Endothelial cell of umbilical vein (primary cell): ENCODE measurements around the gene HSBP1. TPM values are rescaled to one million over a fixed set of nuclear protein-coding genes. Genes with fewer than 3 reads are reported as not detected.

ENCODE experiments used
- BruUV-seq: library from RNA; stranded (reverse); fragments of 400-500 nt; replicated peaks from 2 replicates; lab custom pipeline; 2021; lab: Mats Ljungman, UMichigan
- CTCF ChIA-PET: fragments of 300-600, 350-600 bp; sonication (Branson Sonifier 250); formaldehyde crosslinking; loops from one replicate; lab custom pipeline; 2021; ENCODE audit warnings: antibody characterized with exemption, inconsistent platforms; lab: Charles Lee
- POLR2A ChIA-PET: fragments of 300-600, 350-600 bp; sonication (Branson Sonifier 250); formaldehyde crosslinking; loops from one replicate; lab custom pipeline; 2021; ENCODE audit warnings: antibody characterized with exemption, inconsistent platforms; lab: Charles Lee
- DNase-seq: peaks from one replicate; pipeline ENCODE4 v3.0.0-alpha.2; 2011; ENCODE audit warnings: low read depth, low spot score
- FAIRE-seq: peaks from 2 replicates; lab custom pipeline; 2011; peaks lifted over from hg19 to GRCh38; lab: Jason Lieb, UNC
- H2AFZ ChIP-seq: 2 replicates; pipeline ENCODE4 v1.6.0; 2012; ENCODE audit warnings: low read depth, low read length, control low read depth, inconsistent platforms
- H3K27ac ChIP-seq: 2 replicates; pipeline ENCODE4 v1.5.1; 2011; ENCODE audit warnings: low read depth, mild to moderate bottlenecking, control low read depth, low read length, moderate library complexity; ENCODE audit not compliant: insufficient read depth
- H3K27me3 ChIP-seq, 2 experiments: 2 replicates each; pipeline versions ENCODE4 v1.6.0 to v1.6.1; 2011; ENCODE audit warnings: low read length in 2 of 2, mixed read lengths in 1 of 2; ENCODE audit not compliant: control insufficient read depth in 2 of 2, insufficient read depth in 2 of 2
- H3K36me3 ChIP-seq, 2 experiments: 2 replicates in 1 of 2; 3 replicates in 1 of 2; pipeline ENCODE4 v1.5.1; 2011; ENCODE audit warnings: low read length in 2 of 2, mild to moderate bottlenecking in 1 of 2, moderate library complexity in 1 of 2; ENCODE audit not compliant: control insufficient read depth in 2 of 2, insufficient read depth in 2 of 2; ENCODE audit errors: extremely low read depth in 1 of 2
- H3K4me1 ChIP-seq: 3 replicates; pipeline ENCODE4 v1.5.1; 2011; ENCODE audit warnings: mild to moderate bottlenecking, low read length; ENCODE audit not compliant: control insufficient read depth, insufficient read depth; ENCODE audit errors: extremely low read depth
- H3K4me2 ChIP-seq: 2 replicates; pipeline ENCODE4 v1.6.1; 2011; ENCODE audit warnings: low read length, control low read depth, mixed read lengths; ENCODE audit not compliant: insufficient read depth
- H3K4me3 ChIP-seq, 3 experiments: fragments of 200-600 bp in 1 of 3; sonication (generic), shearing (Covaris generic) in 1 of 3; replicated peaks in 1 of 3; 2 replicates each; pipeline ENCODE4 v1.5.1; 2011 to 2016; ENCODE audit warnings: control low read depth in 3 of 3, low read length in 3 of 3, mild to moderate bottlenecking in 2 of 3, inconsistent platforms in 1 of 3, low read depth in 1 of 3, moderate library complexity in 1 of 3; ENCODE audit not compliant: insufficient read depth in 1 of 3
- H3K79me2 ChIP-seq: 2 replicates; pipeline ENCODE4 v1.6.0; 2012; ENCODE audit warnings: low read length, inconsistent platforms; ENCODE audit not compliant: control insufficient read depth, insufficient read depth
- H3K9ac ChIP-seq: replicated peaks from 2 replicates; pipeline ENCODE3; 2011; ENCODE audit warnings: low read length, control low read depth; ENCODE audit not compliant: insufficient read depth; ENCODE audit errors: extremely low read depth
- H3K9me1 ChIP-seq: replicated peaks from 3 replicates; pipeline ENCODE4 v1.6.0; 2011; ENCODE audit warnings: mild to moderate bottlenecking, low read length; ENCODE audit not compliant: control insufficient read depth, insufficient read depth; ENCODE audit errors: extremely low read depth
- H3K9me3 ChIP-seq: replicated peaks from 2 replicates; pipeline ENCODE4 v1.5.1; 2012; ENCODE audit warnings: low read length, inconsistent platforms; ENCODE audit not compliant: control insufficient read depth, insufficient read depth
- H4K20me1 ChIP-seq: replicated peaks from 2 replicates; pipeline ENCODE3; 2011; ENCODE audit warnings: mild to moderate bottlenecking, low read length; ENCODE audit not compliant: control insufficient read depth, insufficient read depth; ENCODE audit errors: extremely low read depth
- EZH2 ChIP-seq: IDR thresholded peaks from 2 replicates; pipeline ENCODE4 v1.6.1; 2012; ENCODE audit warnings: borderline replicate concordance, low read depth, mild to moderate bottlenecking, moderate library complexity, low read length, inconsistent platforms; ENCODE audit not compliant: severe bottlenecking
- FOS ChIP-seq: IDR thresholded peaks from 2 replicates; pipeline ENCODE4 v1.6.1; 2011; ENCODE audit warnings: mild to moderate bottlenecking, low read length, moderate library complexity, borderline replicate concordance; ENCODE audit not compliant: insufficient read depth
- GATA2 ChIP-seq: IDR thresholded peaks from 2 replicates; pipeline ENCODE4 v1.7.0; 2011; ENCODE audit warnings: low read depth, mild to moderate bottlenecking, moderate library complexity, mixed read lengths, low read length; ENCODE audit not compliant: insufficient read length, insufficient read depth
- JUN ChIP-seq: IDR thresholded peaks from 2 replicates; pipeline ENCODE4 v1.6.1; 2011; ENCODE audit warnings: borderline replicate concordance, low read depth; ENCODE audit not compliant: insufficient read length, insufficient read depth
- MYC ChIP-seq: IDR thresholded peaks from one replicate; pipeline ENCODE4 v1.6.1; 2011; ENCODE audit warnings: mild to moderate bottlenecking, low read depth, low read length
- POLR2A ChIP-seq: IDR thresholded peaks from 2 replicates; pipeline ENCODE4 v1.6.1; 2012; ENCODE audit warnings: low read depth, mild to moderate bottlenecking, control low read depth, low read length
- POLR2AphosphoS5 ChIP-seq: IDR thresholded peaks from 2 replicates; pipeline ENCODE4 v1.6.1; 2012; ENCODE audit warnings: low read depth, mild to moderate bottlenecking, control low read depth, low read length, moderate library complexity; ENCODE audit not compliant: insufficient read depth
- dilution Hi-C: fragments of 300-500 bp; cut with MboI; formaldehyde crosslinking; loops from one replicate; pipeline ENCODE4 v1.15.0; 2019; ENCODE audit warnings: low sequenced_read_pairs; ENCODE audit not compliant: extremely low pct_ligation_motif_present
- intact Hi-C: fragments of 100-400 bp; cut with micrococcal nuclease; formaldehyde crosslinking; loops from one replicate; pipeline ENCODE4 v1.10.0; 2022
- polyA plus RNA-seq, 4 experiments: library from polyadenylated mRNA; depleted of rRNA in 3 of 4; stranded (reverse) in 3 of 4; unstranded in 1 of 4; fragments of >200 nt; gene quantifications; 2 replicates each; pipeline versions ENCODE4 v1.2.1 to v1.2.3, GENCODE V29; 2011 to 2012; ENCODE audit warnings: missing spikeins in 1 of 4
- total RNA-seq: library from RNA; stranded (reverse); gene quantifications from 2 replicates; pipeline ENCODE4 v1.2.3, GENCODE V29; 2021
- TF ChIP-seq, protein P1 (sequence below): IDR thresholded peaks from 2 replicates; pipeline ENCODE4 v1.6.1; 2011; ENCODE audit not compliant: insufficient read depth, insufficient read length
- TF ChIP-seq, protein P2 (sequence below), 2 donors: IDR thresholded peaks; 1 replicate in 1 of 2; 2 replicates in 1 of 2; pipeline ENCODE4 v1.5.1; 2011; ENCODE audit warnings: low read length in 2 of 2, mild to moderate bottlenecking in 2 of 2, moderate library complexity in 2 of 2, control low read depth in 1 of 2, inconsistent platforms in 1 of 2, low read depth in 1 of 2; ENCODE audit not compliant: insufficient read depth in 1 of 2; ENCODE audit errors: extremely low read depth in 1 of 2

The HSBP1 gene
- total and polyA plus RNA-seq, 2 donors (not counting 3 experiments of a cell fraction or from before 2014, with no cell fraction given): 40.8 to 136 TPM

DNA sequence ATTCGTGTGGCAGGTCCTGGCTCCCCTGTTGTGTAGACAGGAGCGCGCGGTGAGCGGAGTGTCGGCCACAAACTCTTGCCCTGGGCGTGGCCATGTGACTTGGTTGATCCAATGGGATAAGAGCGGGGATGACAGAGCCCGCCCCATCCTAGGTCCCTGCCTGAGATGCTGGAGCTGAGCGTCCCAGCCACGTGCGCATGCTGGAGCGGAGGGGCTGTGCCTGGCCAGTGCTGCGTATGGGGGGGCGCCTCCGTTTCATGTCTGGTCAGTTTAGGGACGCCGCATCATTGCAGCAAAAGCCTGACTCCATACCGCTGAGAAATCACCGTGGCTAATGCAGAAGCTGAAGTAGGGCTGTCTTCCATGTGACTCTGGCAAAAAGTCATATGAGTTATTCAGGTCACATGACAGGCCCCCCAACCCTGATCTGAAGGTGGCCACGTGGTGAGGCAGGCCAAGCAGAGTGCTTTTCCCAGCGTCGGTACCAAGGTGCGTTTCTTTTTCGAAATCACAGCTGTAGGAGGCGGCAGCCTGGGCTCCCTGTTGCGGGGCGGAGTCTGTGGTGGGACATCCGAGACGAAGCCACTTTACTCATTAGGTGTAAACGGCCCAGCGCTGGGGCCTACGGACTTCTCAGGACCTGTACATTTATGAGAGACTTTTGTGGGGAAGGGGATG, 22.5 kb downstream of the HSBP1 start:
- CTCF ChIA-PET: no interaction called here
- Histone ChIP-seq H3K9ac (no peak overlapping the region), H3K4me2 (no peak overlapping the region), H3K4me3 (no peak overlapping the region), H3K9me1 (no peaks in the 10 kb centered on the region), H3K4me1 (peaks cover 3% of the 10 kb centered on the region), H3K79me2 (no peaks in the 10 kb centered on the region), H3K36me3 (no peaks in the 10 kb centered on the region), H3K27me3 (peaks cover 0 to 2% of the 10 kb centered on the region in 2 experiments), H3K9me3 (no peaks in the 10 kb centered on the region), H2AFZ (no peak overlapping the region), H3K27ac (no peak overlapping the region), H4K20me1 (no peaks in the 10 kb centered on the region)
- dilution Hi-C loops (no loop called here), intact Hi-C loops (no loop called here)
- TF ChIP-seq GATA2 (no peak), FOS (no peak), POLR2AphosphoS5 (no peak), EZH2 (no peak), JUN (no peak), MYC (no peak), POLR2A (no peak)
- TF ChIP-seq, protein P1, sequence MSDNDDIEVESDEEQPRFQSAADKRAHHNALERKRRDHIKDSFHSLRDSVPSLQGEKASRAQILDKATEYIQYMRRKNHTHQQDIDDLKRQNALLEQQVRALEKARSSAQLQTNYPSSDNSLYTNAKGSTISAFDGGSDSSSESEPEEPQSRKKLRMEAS: no peak
- TF ChIP-seq, protein P2, sequence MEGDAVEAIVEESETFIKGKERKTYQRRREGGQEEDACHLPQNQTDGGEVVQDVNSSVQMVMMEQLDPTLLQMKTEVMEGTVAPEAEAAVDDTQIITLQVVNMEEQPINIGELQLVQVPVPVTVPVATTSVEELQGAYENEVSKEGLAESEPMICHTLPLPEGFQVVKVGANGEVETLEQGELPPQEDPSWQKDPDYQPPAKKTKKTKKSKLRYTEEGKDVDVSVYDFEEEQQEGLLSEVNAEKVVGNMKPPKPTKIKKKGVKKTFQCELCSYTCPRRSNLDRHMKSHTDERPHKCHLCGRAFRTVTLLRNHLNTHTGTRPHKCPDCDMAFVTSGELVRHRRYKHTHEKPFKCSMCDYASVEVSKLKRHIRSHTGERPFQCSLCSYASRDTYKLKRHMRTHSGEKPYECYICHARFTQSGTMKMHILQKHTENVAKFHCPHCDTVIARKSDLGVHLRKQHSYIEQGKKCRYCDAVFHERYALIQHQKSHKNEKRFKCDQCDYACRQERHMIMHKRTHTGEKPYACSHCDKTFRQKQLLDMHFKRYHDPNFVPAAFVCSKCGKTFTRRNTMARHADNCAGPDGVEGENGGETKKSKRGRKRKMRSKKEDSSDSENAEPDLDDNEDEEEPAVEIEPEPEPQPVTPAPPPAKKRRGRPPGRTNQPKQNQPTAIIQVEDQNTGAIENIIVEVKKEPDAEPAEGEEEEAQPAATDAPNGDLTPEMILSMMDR (IDR thresholded peaks at IDR 0.05; ENCODE audit: extremely low read depth in 1 of 2, insufficient read depth in 1 of 2, low read depth in 1 of 2, low read length in 2 of 2): no peak
- POLR2A ChIA-PET: no interaction called here
- FAIRE-seq (no peak), DNase-seq (no peak)
- BruUV-seq: no TSS peak
